IMR-90 (cell line): ENCODE results near the gene ABLIM3. TPM values are rescaled to one million over a fixed set of nuclear protein-coding genes. Genes with fewer than 3 reads are reported as not detected.

Source experiments
- ATAC-seq: fragments of 200-7000 bp; cut with Tn5 transposase; 2 replicates; pipeline ENCODE4 v1.9.1; 2020; ENCODE audit warnings: low read depth, mild to moderate bottlenecking, moderate library complexity
- BruUV-seq: library from RNA; stranded (reverse); fragments of 400-500 nt; replicated peaks from 2 replicates; lab custom pipeline; 2021; lab: Mats Ljungman, UMichigan
- CTCF ChIA-PET: fragments of 300-600 bp; formaldehyde crosslinking; extraction: SDS; loops from one replicate; lab custom pipeline; 2021; ENCODE audit warnings: antibody characterized with exemption; lab: Yijun Ruan, JAX
- POLR2A ChIA-PET: fragments of 300-600 bp; sonication (Branson Sonifier 250); formaldehyde crosslinking; loops from one replicate; lab custom pipeline; 2022; ENCODE audit warnings: antibody characterized with exemption; ENCODE audit not compliant: unreplicated experiment; lab: Charles Lee
- DNase-seq: peaks from one replicate; pipeline ENCODE4 v3.0.0; 2013
- H2AFZ ChIP-seq: replicated peaks from 2 replicates; pipeline ENCODE3; 2013; ENCODE audit warnings: low read length, mild to moderate bottlenecking; ENCODE audit not compliant: poor library complexity
- H2AK5ac ChIP-seq: 2 replicates; pipeline ENCODE4 v1.6.1; 2013; ENCODE audit warnings: low read depth, low read length, inconsistent platforms
- H2AK9ac ChIP-seq: replicated peaks from 2 replicates; pipeline ENCODE3; 2013; ENCODE audit warnings: mild to moderate bottlenecking, low read depth, low read length, moderate library complexity; ENCODE audit not compliant: poor library complexity
- H2BK120ac ChIP-seq: 2 replicates; pipeline ENCODE4 v1.6.1; 2013; ENCODE audit warnings: low read depth, low read length, inconsistent platforms
- H2BK15ac ChIP-seq: 3 replicates; pipeline ENCODE4 v1.6.1; 2013; ENCODE audit warnings: low read depth, low read length, inconsistent platforms
- H2BK20ac ChIP-seq: 2 replicates; pipeline ENCODE4 v1.6.1; 2013; ENCODE audit warnings: low read depth, mild to moderate bottlenecking, inconsistent platforms, low read length, moderate library complexity
- H2BK5ac ChIP-seq: 2 replicates; pipeline ENCODE4 v1.6.1; 2013; ENCODE audit warnings: mild to moderate bottlenecking, low read depth, low read length, inconsistent platforms; ENCODE audit not compliant: poor library complexity, severe bottlenecking
- H3K14ac ChIP-seq: replicated peaks from 2 replicates; pipeline ENCODE4 v1.6.1; 2013; ENCODE audit warnings: low read depth, low read length, inconsistent platforms
- H3K18ac ChIP-seq: 2 replicates; pipeline ENCODE4 v1.6.1; 2013; ENCODE audit warnings: low read depth, low read length, control low read depth
- H3K23ac ChIP-seq: 2 replicates; pipeline ENCODE4 v1.6.1; 2013; ENCODE audit warnings: low read depth, low read length, inconsistent platforms
- H3K27ac ChIP-seq: 2 replicates; pipeline ENCODE4 v1.5.1; 2013; ENCODE audit warnings: mild to moderate bottlenecking, control low read depth, low read length; ENCODE audit not compliant: insufficient read depth
- H3K27me3 ChIP-seq: 2 replicates; pipeline ENCODE4 v1.6.1; 2013; ENCODE audit warnings: low read length; ENCODE audit not compliant: control insufficient read depth, insufficient read depth
- H3K36me3 ChIP-seq: 2 replicates; pipeline ENCODE4 v1.6.1; 2013; ENCODE audit warnings: low read length, mixed read lengths; ENCODE audit not compliant: control insufficient read depth, insufficient read depth
- H3K4ac ChIP-seq: 2 replicates; pipeline ENCODE4 v1.6.1; 2013; ENCODE audit warnings: low read depth, low read length, inconsistent platforms
- H3K4me1 ChIP-seq: 2 replicates; pipeline ENCODE4 v1.6.1; 2013; ENCODE audit warnings: low read length, mixed read lengths; ENCODE audit not compliant: control insufficient read depth, insufficient read depth
- H3K4me2 ChIP-seq: 2 replicates; pipeline ENCODE4 v1.6.1; 2013; ENCODE audit warnings: low read depth, mild to moderate bottlenecking, control low read depth, low read length, moderate library complexity
- H3K4me3 ChIP-seq: 2 replicates; pipeline ENCODE4 v1.5.1; 2013; ENCODE audit warnings: low read depth, mild to moderate bottlenecking, control low read depth, low read length, moderate library complexity; ENCODE audit not compliant: insufficient read depth
- H3K56ac ChIP-seq: 2 replicates; pipeline ENCODE4 v1.6.1; 2013; ENCODE audit warnings: low read length, inconsistent platforms; ENCODE audit not compliant: insufficient read depth; ENCODE audit errors: extremely low read depth
- H3K79me1 ChIP-seq, 2 experiments: 2 replicates each; pipeline ENCODE4 v1.6.1; 2013; ENCODE audit warnings: low read length in 2 of 2, inconsistent platforms in 1 of 2, low read depth in 1 of 2
- H3K9ac ChIP-seq: 2 replicates; pipeline ENCODE4 v1.6.1; 2013; ENCODE audit warnings: low read depth, low read length, control low read depth
- H3K9me1 ChIP-seq: 2 replicates; pipeline ENCODE4 v1.6.1; 2013; ENCODE audit warnings: low read length, inconsistent platforms; ENCODE audit not compliant: insufficient read depth
- H3K9me3 ChIP-seq: 2 replicates; pipeline ENCODE4 v1.6.1; 2013; ENCODE audit warnings: low read length; ENCODE audit not compliant: control insufficient read depth, insufficient read depth
- H4K20me1 ChIP-seq: 2 replicates; pipeline ENCODE4 v1.6.1; 2013; ENCODE audit warnings: low read length, inconsistent platforms; ENCODE audit not compliant: insufficient read depth
- H4K5ac ChIP-seq: 2 replicates; pipeline ENCODE4 v1.6.1; 2013; ENCODE audit warnings: mild to moderate bottlenecking, low read depth, low read length, control low read depth
- H4K8ac ChIP-seq, 2 experiments: 2 replicates each; pipeline ENCODE4 v1.6.1; 2013; ENCODE audit warnings: low read depth in 2 of 2, low read length in 2 of 2, control low read depth in 1 of 2, inconsistent platforms in 1 of 2
- H4K91ac ChIP-seq: 2 replicates; pipeline ENCODE4 v1.6.1; 2013; ENCODE audit warnings: low read depth, low read length, inconsistent platforms; ENCODE audit not compliant: insufficient read depth
- BHLHE40 ChIP-seq: fragments of 150-350 bp; IDR thresholded peaks from 2 replicates; pipeline ENCODE4 v1.6.1; 2016; ENCODE audit warnings: mild to moderate bottlenecking, low read depth, low read length
- CEBPB ChIP-seq: IDR thresholded peaks from 2 replicates; pipeline ENCODE4 v1.6.1; 2012; ENCODE audit warnings: low read depth, low read length, improper control_type of control experiment
- CHD1 ChIP-seq: IDR thresholded peaks from 2 replicates; pipeline ENCODE4 v1.6.1; 2012; ENCODE audit warnings: low read depth, low read length, improper control_type of control experiment
- CTCF ChIP-seq: conservative IDR thresholded peaks from 2 replicates; pipeline ENCODE4 v1.5.1; 2012; ENCODE audit warnings: mild to moderate bottlenecking, low read depth, low read length, improper control_type of control experiment
- ELK1 ChIP-seq: fragments of 150-350 bp; IDR thresholded peaks from 2 replicates; pipeline ENCODE4 v1.6.1; 2016; ENCODE audit warnings: low read depth, mild to moderate bottlenecking, low read length, moderate library complexity, borderline replicate concordance
- MAFK ChIP-seq: IDR thresholded peaks from 2 replicates; pipeline ENCODE4 v1.6.1; 2012; ENCODE audit warnings: low read depth, low read length, improper control_type of control experiment
- MAZ ChIP-seq: IDR thresholded peaks from 2 replicates; pipeline ENCODE4 v1.6.1; 2012; ENCODE audit warnings: low read depth, mild to moderate bottlenecking, low read length, improper control_type of control experiment, moderate library complexity, borderline replicate concordance
- MXI1 ChIP-seq: IDR thresholded peaks from 2 replicates; pipeline ENCODE4 v1.6.1; 2012; ENCODE audit warnings: low read depth, mild to moderate bottlenecking, low read length, moderate library complexity, borderline replicate concordance
- NFE2L2 ChIP-seq: fragments of 150-350 bp; IDR thresholded peaks from 2 replicates; pipeline ENCODE4 v1.6.1; 2016; ENCODE audit warnings: low read depth, mild to moderate bottlenecking, low read length
- POLR2A ChIP-seq: IDR thresholded peaks from 2 replicates; pipeline ENCODE4 v1.6.1; 2012; ENCODE audit warnings: mild to moderate bottlenecking, low read depth, low read length
- RAD21 ChIP-seq: IDR thresholded peaks from 2 replicates; pipeline ENCODE4 v1.6.1; 2012; ENCODE audit warnings: low read length, improper control_type of control experiment
- RCOR1 ChIP-seq: IDR thresholded peaks from 2 replicates; pipeline ENCODE4 v1.6.1; 2012; ENCODE audit warnings: mild to moderate bottlenecking, low read length, improper control_type of control experiment; ENCODE audit not compliant: insufficient replicate concordance
- RFX5 ChIP-seq: IDR thresholded peaks from 2 replicates; pipeline ENCODE4 v1.8.0; 2012; ENCODE audit warnings: low read depth, mild to moderate bottlenecking, low read length, moderate library complexity
- SMC3 ChIP-seq: fragments of 150-350 bp; IDR thresholded peaks from 2 replicates; pipeline ENCODE4 v1.6.1; 2016; ENCODE audit warnings: low read depth, mild to moderate bottlenecking, antibody characterized with exemption, low read length, moderate library complexity
- USF2 ChIP-seq: fragments of 150-350 bp; IDR thresholded peaks from 2 replicates; pipeline ENCODE4 v1.6.1; 2017; ENCODE audit warnings: mild to moderate bottlenecking, antibody characterized with exemption, low read length, low read depth
- WGBS, 2 experiments: methylation state at CpG; one replicate each; pipeline versions ENCODE4 v1.1.5 to v1.1.7; 2013; ENCODE audit warnings: missing lambda C conversion rate in 2 of 2; ENCODE audit not compliant: insufficient read length in 1 of 2; ENCODE audit errors: extremely low coverage in 2 of 2; 5-methylcytosine and 5-hydroxymethylcytosine counted together
- dilution Hi-C: fragments of 300-500 bp; cut with HindIII; formaldehyde crosslinking; loops from one replicate; pipeline ENCODE4 v1.14.3; 2018; ENCODE audit warnings: low sequenced_read_pairs; ENCODE audit not compliant: unreplicated experiment
- in situ Hi-C: fragments of 300-500 bp; cut with MboI; formaldehyde crosslinking; loops from 3 replicates; pipeline ENCODE4 v1.14.3; 2019; ENCODE audit warnings: low sequenced_read_pairs, inconsistent platforms, mixed read lengths
- intact Hi-C: fragments of 100-400 bp; cut with micrococcal nuclease; formaldehyde crosslinking; loops from 2 replicates; pipeline ENCODE4 v1.10.0; 2022
- polyA plus RNA-seq, 3 experiments: library from polyadenylated mRNA; depleted of rRNA; stranded (reverse); fragments of >200 nt; gene quantifications; 2 replicates each; pipeline ENCODE4 v1.2.3, GENCODE V29; 2012; ENCODE audit warnings: low replicate concordance in 1 of 3
- total RNA-seq: library from RNA; depleted of rRNA; stranded (reverse); fragments of >200 nt; gene quantifications from 2 replicates; pipeline ENCODE4 v1.2.3, GENCODE V29; 2012

Gene ABLIM3
- total and polyA plus RNA-seq, 2 of the 4 experiments (the other 2 are of a cell fraction): 33.3 to 69.9 TPM

- Histone ChIP-seq H3K27ac (peak overlapping the region; percentile 38; the same call in 1 of the 2 replicates), H4K8ac (peak overlapping the region; percentile 41 to 66; a peak in 3 of 4 replicates), H2BK120ac (peak overlapping the region; percentile 88), H4K5ac (peak overlapping the region; percentile 47; the same call in 1 of the 2 replicates), H2BK15ac (peak overlapping the region; percentile 98; the same call in 2 of the 3 replicates), H3K9ac (no peak overlapping the region), H3K4ac (peak overlapping the region; percentile 87), H3K14ac (peak overlapping the region; percentile 90), H3K4me2 (no peak overlapping the region), H3K56ac (no peak overlapping the region), H3K9me1 (peaks cover 34% of the 10 kb centered on the region), H2AK5ac (peak overlapping the region; percentile 98), H3K23ac (peak overlapping the region; percentile 86), H3K36me3 (no peaks in the 10 kb centered on the region), H2AK9ac (peak overlapping the region; percentile 8), H3K4me3 (no peak overlapping the region), H2AFZ (peak overlapping the region; percentile 4), H4K91ac (peak overlapping the region; percentile 86), H3K79me1 (peaks cover 64 to 98% of the 10 kb centered on the region in 2 experiments), H3K18ac (peak overlapping the region; percentile 78), H2BK20ac (peak overlapping the region; percentile 82; the same call in 1 of the 2 replicates), H4K20me1 (0 out of 2 replicates have a peak, but pooled peaks cover 5% of the 10 kb centered on the region), H2BK5ac (peak overlapping the region; percentile 80), H3K9me3 (no peaks in the 10 kb centered on the region), H3K4me1 (peaks cover 39% of the 10 kb centered on the region), H3K27me3 (no peaks in the 10 kb centered on the region)
- intact Hi-C loops: no loop called here
- POLR2A ChIA-PET: no interaction called here
- dilution Hi-C loops: no loop called here
- ATAC-seq (no peak), DNase-seq (no peak)
- in situ Hi-C loops: loop anchor here (25.0 kb wide), 1 partner anchor 409 kb away; the partner anchor contains the start of gene CSNK1A1
- no TSS peak for BruUV-seq
- CTCF ChIA-PET: interaction anchor here (1.7 kb wide), 1 partner anchor 9 kb away, joined by 5 read pairs; no protein-coding TSS in a partner anchor
- 100% methylated on average over 1 of the region's 4 CpGs; no CpG with 5 or more reads in 1 of the 2 experiments for WGBS, 2 experiments
- no peak for TF ChIP-seq SMC3
- no peak for TF ChIP-seq POLR2A
- no peak for TF ChIP-seq RAD21
- no peak for TF ChIP-seq CEBPB
- TF ChIP-seq RCOR1: no peak
- TF ChIP-seq RFX5: no peak
- no peak for TF ChIP-seq CTCF
- TF ChIP-seq NFE2L2: no peak
- TF ChIP-seq USF2: no peak
- no peak for TF ChIP-seq MAZ
- TF ChIP-seq BHLHE40: no peak
- no peak for TF ChIP-seq MAFK
- TF ChIP-seq ELK1: no peak
- TF ChIP-seq MXI1: no peak
- no peak for TF ChIP-seq CHD1
These were observed 12.0 kb downstream of the ABLIM3 start for GRCh38 chr5:149153193-149153750.
